ENCODE data around the gene ZNF554. TPM values are rescaled to one million over a fixed set of nuclear protein-coding genes. Genes with fewer than 3 reads are reported as not detected.
A peak's percentile ranks its signal among the peaks of the same experiment; 100 is the strongest.
"Not testable (repeated sequence)": the region's sequence is repeated elsewhere in the genome, so short reads cannot be mapped to it uniquely, and the experiment has no call there.

Gene ZNF554
- total and polyA plus RNA-seq, 7 experiments from 2014 or later: 3.6 to 9.2 (median 5.8) TPM

DNA sequence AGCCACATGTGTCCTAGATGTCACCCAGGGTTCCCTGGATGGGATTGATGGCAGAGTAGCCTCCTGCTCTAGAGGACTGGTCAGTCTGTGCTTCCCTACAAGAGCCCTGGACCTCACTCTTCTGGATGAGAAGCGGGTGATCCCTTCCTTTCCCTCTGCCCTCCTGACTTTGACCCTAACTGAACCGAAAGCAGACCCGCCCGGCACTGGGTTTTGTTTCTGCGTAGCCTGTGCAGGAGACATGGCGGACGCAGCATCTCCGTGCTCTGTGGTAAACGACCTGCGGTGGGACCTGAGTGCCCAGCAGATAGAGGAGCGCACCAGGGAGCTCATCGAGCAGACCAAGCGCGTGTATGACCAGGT lies 29.5 kb upstream of the ZNF554 start:
- Histone ChIP-seq H3K4me3 (ENCODE audit: low read length) (no peak overlapping the region), H3K36me3 (ENCODE audit: control insufficient read depth in 2 of 3, insufficient read depth in 3 of 3, low read length in 3 of 3) (peaks cover 0 to 40% (median 0%) of the 10 kb centered on the region in 3 experiments), H3K27me3 (ENCODE audit: control insufficient read depth in 2 of 2, insufficient read depth in 2 of 2, low read length in 2 of 2) (no peaks in the 10 kb centered on the region), H3K27ac (ENCODE audit: low read depth, low read length) (no peak overlapping the region), H3K4me1 (ENCODE audit: control insufficient read depth in 2 of 2, insufficient read depth in 2 of 2, low read length in 2 of 2) (peaks cover 5 to 8% of the 10 kb centered on the region in 2 donors), H3K9me3 (ENCODE audit: control insufficient read depth in 2 of 3, low read length in 3 of 3) (no peaks in the 10 kb centered on the region)
- intact Hi-C loops (cut with micrococcal nuclease): no loop called here
- no peaks in the 10 kb centered on the region for H3K9me3 Mint-ChIP-seq
- H3K27me3 Mint-ChIP-seq: no peaks in the 10 kb centered on the region
- H3K27ac Mint-ChIP-seq: no peak overlapping the region
- DNase-seq (no peak), ATAC-seq (no peak)
- peaks cover 0 to 19% (median 17%) of the 10 kb centered on the region in 7 donors for H3K4me1 Mint-ChIP-seq
- H3K4me3 Mint-ChIP-seq: no peak overlapping the region
- peaks cover 0 to 10% (median 0%) of the 10 kb centered on the region in 5 donors for H3K36me3 Mint-ChIP-seq
- ChIA-PET CTCF (no interaction called here), POLR2A (no interaction called here)

DNA sequence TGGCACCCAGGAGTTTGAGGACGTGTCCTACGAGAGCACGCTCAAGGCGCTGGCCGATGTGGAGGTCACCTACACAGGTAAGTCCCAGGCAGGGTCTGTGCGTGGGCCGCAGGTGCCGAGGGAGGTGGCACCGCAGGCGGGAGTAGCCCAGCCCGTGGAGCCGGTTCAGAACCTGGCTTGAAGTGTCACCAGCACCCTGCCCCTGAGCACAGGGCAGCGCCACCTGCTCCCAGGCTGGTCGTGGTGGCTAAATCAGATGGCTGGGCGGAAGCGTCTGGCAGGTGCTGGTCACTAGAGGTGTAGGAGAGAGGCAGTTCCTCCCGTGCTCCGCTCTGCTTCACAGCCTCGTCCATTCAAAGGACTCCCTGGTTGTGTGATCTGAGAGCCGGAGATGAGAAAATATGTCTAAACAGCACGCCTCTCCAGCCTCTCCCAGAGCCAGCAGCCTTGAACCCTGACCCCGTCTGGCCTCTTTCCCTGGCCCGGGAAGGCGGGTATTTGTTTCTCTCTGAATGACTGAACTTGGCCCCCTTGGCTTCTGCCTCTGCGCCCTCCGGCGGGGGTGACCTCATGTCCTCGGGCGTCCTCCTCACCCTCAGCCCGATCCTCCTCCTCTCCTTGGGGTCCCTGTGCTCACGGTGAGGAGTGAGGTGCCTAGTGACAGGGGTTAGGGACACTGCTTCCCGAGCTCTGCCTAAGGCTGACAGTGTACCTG lies 29.0 kb upstream of the ZNF554 start:
- Mint-ChIP-seq H3K36me3 (peaks cover 0 to 16% (median 0%) of the 10 kb centered on the region in 5 donors), H3K27me3 (no peaks in the 10 kb centered on the region), H3K9me3 (no peaks in the 10 kb centered on the region), H3K4me1 (peaks cover 0 to 19% (median 15%) of the 10 kb centered on the region in 7 donors), H3K4me3 (no peak overlapping the region), H3K27ac (no peak overlapping the region)
- peaks cover 0 to 42% (median 0%) of the 10 kb centered on the region in 3 experiments for H3K36me3 ChIP-seq (ENCODE audit: control insufficient read depth in 2 of 3, insufficient read depth in 3 of 3, low read length in 3 of 3)
- ChIA-PET POLR2A (no interaction called here), CTCF (no interaction called here)
- DNase-seq (no peak), ATAC-seq (no peak)
- H3K9me3 ChIP-seq (ENCODE audit: control insufficient read depth in 2 of 3, low read length in 3 of 3): no peaks in the 10 kb centered on the region
- peaks cover 5 to 7% of the 10 kb centered on the region in 2 donors for H3K4me1 ChIP-seq (ENCODE audit: control insufficient read depth in 2 of 2, insufficient read depth in 2 of 2, low read length in 2 of 2)
- no peaks in the 10 kb centered on the region for H3K27me3 ChIP-seq (ENCODE audit: control insufficient read depth in 2 of 2, insufficient read depth in 2 of 2, low read length in 2 of 2)
- H3K27ac ChIP-seq (ENCODE audit: low read depth, low read length): no peak overlapping the region
- intact Hi-C loops (cut with micrococcal nuclease): no loop called here
- H3K4me3 ChIP-seq (ENCODE audit: low read length): no peak overlapping the region

DNA sequence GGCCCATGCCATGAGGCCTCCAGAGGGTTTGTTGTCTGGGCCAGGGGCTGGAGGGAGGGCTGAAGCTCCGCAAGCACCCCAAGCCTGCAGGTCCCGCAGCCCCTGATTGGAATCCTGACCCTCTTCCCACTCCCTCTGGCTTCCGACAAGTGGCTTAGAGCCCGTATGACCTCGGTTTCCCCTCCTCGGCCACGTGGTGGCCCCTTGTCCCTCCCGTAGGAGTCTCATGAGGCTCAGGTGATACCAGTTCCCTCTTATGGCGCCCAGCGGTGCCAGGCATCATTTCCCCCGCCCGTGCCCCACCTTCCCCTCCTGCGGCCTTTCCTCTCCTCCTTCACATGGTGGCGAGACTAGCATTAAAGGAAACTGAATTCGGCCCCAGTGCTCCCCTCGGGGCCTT lies 28.2 kb upstream of the ZNF554 start:
- no peak for DNase-seq
- intact Hi-C loops (cut with micrococcal nuclease): no loop called here
- Mint-ChIP-seq H3K4me1 (peaks cover 0 to 14% (median 11%) of the 10 kb centered on the region in 7 donors), H3K27me3 (no peaks in the 10 kb centered on the region), H3K27ac (no peak overlapping the region), H3K4me3 (peak overlapping the region in 1 of 10 donors; percentile 34), H3K9me3 (no peaks in the 10 kb centered on the region), H3K36me3 (peaks cover 0 to 19% (median 0%) of the 10 kb centered on the region in 5 donors)
- Histone ChIP-seq H3K36me3 (ENCODE audit: control insufficient read depth in 2 of 3, insufficient read depth in 3 of 3, low read length in 3 of 3) (peaks cover 0 to 49% (median 0%) of the 10 kb centered on the region in 3 experiments), H3K27ac (ENCODE audit: low read depth, low read length) (no peak overlapping the region), H3K9me3 (ENCODE audit: control insufficient read depth in 2 of 3, low read length in 3 of 3) (no peaks in the 10 kb centered on the region), H3K27me3 (ENCODE audit: control insufficient read depth in 2 of 2, insufficient read depth in 2 of 2, low read length in 2 of 2) (no peaks in the 10 kb centered on the region), H3K4me3 (ENCODE audit: low read length) (no peak overlapping the region), H3K4me1 (ENCODE audit: control insufficient read depth in 2 of 2, insufficient read depth in 2 of 2, low read length in 2 of 2) (peaks cover 0 to under 1% of the 10 kb centered on the region in 2 donors)
- POLR2A ChIA-PET: no interaction called here
- no peak for ATAC-seq
- CTCF ChIA-PET: no interaction called here

DNA sequence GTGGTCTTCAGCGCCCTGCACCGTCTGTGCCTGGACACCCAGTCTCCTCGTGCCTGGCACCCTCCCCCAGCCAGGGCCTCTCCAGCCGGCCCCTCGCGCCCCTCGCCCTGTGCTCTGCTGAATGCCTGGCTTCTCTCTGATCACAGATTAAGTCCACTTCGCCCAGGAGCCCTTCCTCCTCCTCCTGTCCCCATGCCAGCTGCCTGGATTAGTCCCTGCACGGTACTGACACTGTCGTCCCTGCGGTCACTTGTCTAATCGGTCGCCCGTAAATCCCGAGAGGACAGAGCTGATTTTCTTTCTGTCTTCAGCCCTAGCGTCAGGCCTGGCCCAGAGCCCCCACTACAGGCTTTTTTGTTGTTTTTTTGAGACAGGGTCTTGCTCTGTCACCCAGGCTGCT lies 27.8 kb upstream of the ZNF554 start:
- H3K27ac ChIP-seq (ENCODE audit: low read depth, low read length): no peak overlapping the region
- CTCF ChIA-PET: no interaction called here
- ATAC-seq (no peak), DNase-seq (no peak)
- peaks cover 0 to 53% (median 0%) of the 10 kb centered on the region in 3 experiments for H3K36me3 ChIP-seq (ENCODE audit: control insufficient read depth in 2 of 3, insufficient read depth in 3 of 3, low read length in 3 of 3)
- H3K4me3 ChIP-seq (ENCODE audit: low read length): no peak overlapping the region
- no peaks in the 10 kb centered on the region for H3K27me3 Mint-ChIP-seq
- intact Hi-C loops (cut with micrococcal nuclease): no loop called here
- H3K4me1 Mint-ChIP-seq: peaks cover 0 to 13% (median 10%) of the 10 kb centered on the region in 7 donors
- H3K9me3 Mint-ChIP-seq: no peaks in the 10 kb centered on the region
- H3K27ac Mint-ChIP-seq: no peak overlapping the region
- H3K4me1 ChIP-seq (ENCODE audit: control insufficient read depth in 2 of 2, insufficient read depth in 2 of 2, low read length in 2 of 2): no peaks in the 10 kb centered on the region
- peaks cover 0 to 19% (median 0%) of the 10 kb centered on the region in 5 donors for H3K36me3 Mint-ChIP-seq
- H3K27me3 ChIP-seq (ENCODE audit: control insufficient read depth in 2 of 2, insufficient read depth in 2 of 2, low read length in 2 of 2): no peaks in the 10 kb centered on the region
- H3K4me3 Mint-ChIP-seq: peak overlapping the region in 1 of 10 donors; percentile 34
- POLR2A ChIA-PET: no interaction called here
- no peaks in the 10 kb centered on the region for H3K9me3 ChIP-seq (ENCODE audit: control insufficient read depth in 2 of 3, low read length in 3 of 3)

DNA sequence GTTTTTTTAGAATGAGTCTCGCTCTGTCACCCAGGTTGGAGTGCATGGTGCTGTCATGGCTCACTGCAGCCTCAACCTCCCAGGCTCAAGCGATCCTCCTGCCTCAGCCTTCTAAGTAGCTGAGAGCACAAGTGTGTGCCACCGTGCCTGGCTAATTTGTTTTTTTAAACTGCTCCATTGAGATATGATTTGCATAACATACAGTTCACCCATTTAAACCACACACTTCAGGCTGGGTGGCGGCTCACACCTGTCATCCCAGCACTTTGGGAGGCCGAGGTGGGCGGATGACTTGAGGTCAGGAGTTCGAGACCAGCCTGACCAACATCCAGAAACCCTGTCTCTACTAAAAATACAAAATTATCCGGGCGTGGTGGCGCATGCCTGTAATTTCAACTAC lies 27.0 kb upstream of the ZNF554 start:
- peaks cover 0 to 19% (median 0%) of the 10 kb centered on the region in 5 donors for H3K36me3 Mint-ChIP-seq
- DNase-seq; H3K27ac ChIP-seq (ENCODE audit: low read depth, low read length); CTCF ChIA-PET; H3K9me3 ChIP-seq (ENCODE audit: control insufficient read depth in 2 of 3, low read length in 3 of 3); H3K4me3 ChIP-seq (ENCODE audit: low read length); H3K4me1 Mint-ChIP-seq; H3K9me3 Mint-ChIP-seq; H3K27ac Mint-ChIP-seq; intact Hi-C loops (cut with micrococcal nuclease); H3K27me3 Mint-ChIP-seq; H3K4me1 ChIP-seq (ENCODE audit: control insufficient read depth in 2 of 2, insufficient read depth in 2 of 2, low read length in 2 of 2); ATAC-seq; H3K27me3 ChIP-seq (ENCODE audit: control insufficient read depth in 2 of 2, insufficient read depth in 2 of 2, low read length in 2 of 2); H3K4me3 Mint-ChIP-seq; POLR2A ChIA-PET: not testable (repeated sequence)
- peaks cover 0 to 61% (median 0%) of the 10 kb centered on the region in 3 experiments for H3K36me3 ChIP-seq (ENCODE audit: control insufficient read depth in 2 of 3, insufficient read depth in 3 of 3, low read length in 3 of 3)

DNA sequence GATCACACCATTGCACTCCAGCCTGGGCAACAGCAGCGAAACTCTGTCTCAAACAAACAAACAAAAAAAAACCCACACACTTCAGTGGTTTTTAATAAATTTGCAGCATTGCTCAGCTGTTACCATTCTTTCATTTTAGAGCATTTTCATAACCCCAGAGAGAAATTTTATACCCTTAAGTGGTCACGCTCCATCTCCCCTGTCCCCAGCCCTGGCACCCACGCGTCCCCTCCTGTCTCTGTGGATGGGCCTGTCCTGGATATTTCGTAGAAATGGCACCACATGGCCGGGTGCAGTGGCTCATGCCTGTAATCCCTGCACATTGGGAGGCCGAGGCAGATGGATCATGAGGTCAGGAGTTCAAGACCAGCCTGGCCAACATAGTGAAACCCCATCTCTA lies 26.5 kb upstream of the ZNF554 start:
- no peaks in the 10 kb centered on the region for H3K27me3 ChIP-seq (ENCODE audit: control insufficient read depth in 2 of 2, insufficient read depth in 2 of 2, low read length in 2 of 2)
- Mint-ChIP-seq H3K27ac (no peak overlapping the region), H3K27me3 (no peaks in the 10 kb centered on the region), H3K4me3 (no peak overlapping the region), H3K36me3 (peaks cover 0 to 19% (median 0%) of the 10 kb centered on the region in 5 donors), H3K4me1 (peaks cover 0 to 6% (median under 1%) of the 10 kb centered on the region in 7 donors), H3K9me3 (no peaks in the 10 kb centered on the region)
- H3K4me1 ChIP-seq (ENCODE audit: control insufficient read depth in 2 of 2, insufficient read depth in 2 of 2, low read length in 2 of 2): no peaks in the 10 kb centered on the region
- ATAC-seq (no peak), DNase-seq (no peak)
- POLR2A ChIA-PET: interaction anchor here (0.6 kb wide), 1 partner anchor 175 kb away, joined by 3 read pairs; no protein-coding TSS in a partner anchor
- H3K36me3 ChIP-seq (ENCODE audit: control insufficient read depth in 2 of 3, insufficient read depth in 3 of 3, low read length in 3 of 3): peaks cover 0 to 61% (median 0%) of the 10 kb centered on the region in 3 experiments
- intact Hi-C loops (cut with micrococcal nuclease): no loop called here
- no peak overlapping the region for H3K27ac ChIP-seq (ENCODE audit: low read depth, low read length)
- H3K9me3 ChIP-seq (ENCODE audit: control insufficient read depth in 2 of 3, low read length in 3 of 3): no peaks in the 10 kb centered on the region
- H3K4me3 ChIP-seq (ENCODE audit: low read length): no peak overlapping the region
- CTCF ChIA-PET: no interaction called here

DNA sequence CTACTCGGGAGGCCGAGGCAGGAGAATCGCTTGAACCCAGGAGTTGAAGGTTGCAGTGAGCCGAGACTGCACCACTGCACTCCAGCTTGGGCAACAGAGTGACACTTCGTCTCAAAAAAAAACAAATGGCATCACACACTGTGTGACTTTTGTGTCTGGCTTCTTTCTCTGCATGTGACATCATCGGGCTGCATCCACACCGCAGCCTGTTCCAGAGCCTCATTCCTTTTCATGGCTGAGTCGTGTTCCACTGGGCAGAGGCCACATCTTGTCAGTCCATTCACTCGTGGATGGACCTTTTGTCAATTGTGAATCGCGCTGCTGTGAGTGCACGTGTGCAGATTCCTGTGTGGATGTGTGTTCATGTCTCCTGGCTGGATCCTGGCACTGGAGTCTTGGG lies 26.1 kb upstream of the ZNF554 start:
- Histone ChIP-seq H3K36me3 (ENCODE audit: control insufficient read depth in 2 of 3, insufficient read depth in 3 of 3, low read length in 3 of 3) (peaks cover 0 to 66% (median 0%) of the 10 kb centered on the region in 3 experiments), H3K4me3 (ENCODE audit: low read length) (no peak overlapping the region), H3K27ac (ENCODE audit: low read depth, low read length) (no peak overlapping the region), H3K27me3 (ENCODE audit: control insufficient read depth in 2 of 2, insufficient read depth in 2 of 2, low read length in 2 of 2) (no peaks in the 10 kb centered on the region), H3K9me3 (ENCODE audit: control insufficient read depth in 2 of 3, low read length in 3 of 3) (no peaks in the 10 kb centered on the region), H3K4me1 (ENCODE audit: control insufficient read depth in 2 of 2, insufficient read depth in 2 of 2, low read length in 2 of 2) (no peaks in the 10 kb centered on the region)
- DNase-seq: no peak
- ChIA-PET POLR2A (interaction anchor here (0.5 to 0.8 kb wide), 3 partner anchors 33 to 969 kb away, joined by 3 to 4 read pairs (median 3); partner anchors contain the start of gene MRPL54), CTCF (no interaction called here)
- intact Hi-C loops (cut with micrococcal nuclease): no loop called here
- H3K36me3 Mint-ChIP-seq: peaks cover 0 to 19% (median 0%) of the 10 kb centered on the region in 5 donors
- H3K4me3 Mint-ChIP-seq: no peak overlapping the region
- H3K9me3 Mint-ChIP-seq: no peaks in the 10 kb centered on the region
- H3K27ac Mint-ChIP-seq: no peak overlapping the region
- H3K27me3 Mint-ChIP-seq: no peaks in the 10 kb centered on the region
- peaks cover 0 to 4% (median 0%) of the 10 kb centered on the region in 7 donors for H3K4me1 Mint-ChIP-seq
- ATAC-seq: no peak
